Ammon's horn (tissue), 1 donor: ENCODE data around the gene ENDOD1.
"Not testable (repeated sequence)": the region's sequence is repeated elsewhere in the genome, so short reads cannot be mapped to it uniquely, and the experiment has no call there.

Source experiments
- DNase-seq: peaks from one replicate; pipeline ENCODE4 v3.0.0-alpha.2; 2016; ENCODE audit warnings: low spot score

The ENDOD1 gene

GRCh38 chr11:95089620-95090542 is at the start of gene ENDOD1:
Gene ENDOD1, plus strand, starts transcription at chr11:95089846. Its CDS starts 82 bp downstream, at chr11:95089928.
- peak; percentile 91 for DNase-seq

- DNase-seq = no peak
Observed at GRCh38 chr11:95042239-95042638, 47.4 kb upstream of the ENDOD1 start.

- DNase-seq = no peak
Observed at GRCh38 chr11:95042906-95043305, 46.7 kb upstream of the ENDOD1 start.

- DNase-seq = no peak
Observed at GRCh38 chr11:95044010-95044409, 45.6 kb upstream of the ENDOD1 start.

GRCh38 chr11:95045812-95046211 is 43.8 kb upstream of the ENDOD1 start:
- no peak for DNase-seq

GRCh38 chr11:95049122-95049521 is 40.5 kb upstream of the ENDOD1 start, which contains the start of gene KDM4F:
Gene KDM4F, plus strand, starts transcription at chr11:95049422.
- not testable (repeated sequence) for DNase-seq

GRCh38 chr11:95050595-95051202 is 38.9 kb upstream of the ENDOD1 start:
- no peak for DNase-seq

GRCh38 chr11:95054356-95054755 is 35.3 kb upstream of the ENDOD1 start:
- DNase-seq = no peak

GRCh38 chr11:95055283-95055897 is 34.3 kb upstream of the ENDOD1 start:
- DNase-seq = no peak

- DNase-seq = no peak
Observed at GRCh38 chr11:95057959-95058358, 31.7 kb upstream of the ENDOD1 start.

- DNase-seq = no peak
Observed at GRCh38 chr11:95058621-95059020, 31.0 kb upstream of the ENDOD1 start.

- DNase-seq = no peak
Observed at GRCh38 chr11:95059046-95059445, 30.6 kb upstream of the ENDOD1 start.

- DNase-seq = no peak
Observed at GRCh38 chr11:95065336-95065735, 24.3 kb upstream of the ENDOD1 start.

GRCh38 chr11:95066716-95067038 is 23.0 kb upstream of the ENDOD1 start, which contains the start of gene SRSF8:
Gene SRSF8, plus strand, starts transcription at chr11:95066919. Its CDS starts 308 bp downstream, at chr11:95067227.
- DNase-seq = no peak

- DNase-seq = peak; percentile 85
Observed at GRCh38 chr11:95067039-95067840, 22.4 kb upstream of the ENDOD1 start.

- peak; percentile 43 for DNase-seq
Observed at GRCh38 chr11:95067841-95068219, 21.8 kb upstream of the ENDOD1 start.

- DNase-seq = peak; percentile 90
Observed at GRCh38 chr11:95068549-95068948, 21.1 kb upstream of the ENDOD1 start.

- no peak for DNase-seq
Observed at GRCh38 chr11:95070471-95070870, 19.2 kb upstream of the ENDOD1 start.

- DNase-seq = no peak
Observed at GRCh38 chr11:95072948-95073347, 16.7 kb upstream of the ENDOD1 start.

- DNase-seq = no peak
Observed at GRCh38 chr11:95074792-95075563, 14.7 kb upstream of the ENDOD1 start.

GRCh38 chr11:95076416-95076815 is 13.2 kb upstream of the ENDOD1 start:
- DNase-seq = no peak
